Neural cell (in vitro differentiated cells): ENCODE results near the gene CD101.

ENCODE experiments used
- CTCF ChIP-seq: fragments of 450-650 bp; IDR thresholded peaks from 2 replicates; pipeline ENCODE4 v1.5.1; 2014; ENCODE audit warnings: antibody characterized with exemption, mild to moderate bottlenecking, moderate library complexity; ENCODE audit not compliant: poor library complexity, severe bottlenecking
- EZH2 ChIP-seq: fragments of 200-600, 300-800 bp; shearing (Covaris generic), sonication (generic); IDR thresholded peaks from 2 replicates; pipeline ENCODE4 v1.6.1; 2014; ENCODE audit warnings: antibody characterized with exemption, low read length, borderline replicate concordance, mild to moderate bottlenecking; ENCODE audit not compliant: insufficient read depth, poor library complexity, severe bottlenecking
- POLR2AphosphoS5 ChIP-seq: IDR thresholded peaks from 2 replicates; pipeline ENCODE4 v1.6.1; 2012
- RAD21 ChIP-seq: fragments of 450-650 bp; conservative IDR thresholded peaks from 2 replicates; pipeline ENCODE4 v1.6.1; 2014; ENCODE audit warnings: antibody characterized with exemption, mild to moderate bottlenecking, moderate library complexity
- REST ChIP-seq: IDR thresholded peaks from 2 replicates; pipeline ENCODE4 v1.6.1; 2012; ENCODE audit warnings: borderline replicate concordance
- SMC3 ChIP-seq: fragments of 450-650 bp; conservative IDR thresholded peaks from 2 replicates; pipeline ENCODE4 v1.6.1; 2014; ENCODE audit warnings: antibody characterized with exemption, mild to moderate bottlenecking, moderate library complexity; ENCODE audit not compliant: poor library complexity
- TAF1 ChIP-seq: IDR thresholded peaks from 2 replicates; pipeline ENCODE4 v1.6.1; 2012; ENCODE audit warnings: low read depth

- no peak for TF ChIP-seq POLR2AphosphoS5
- TF ChIP-seq CTCF: no peak
- TF ChIP-seq EZH2: no peak
- no peak for TF ChIP-seq RAD21
- no peak for TF ChIP-seq REST
- TF ChIP-seq TAF1: no peak
- no peak for TF ChIP-seq SMC3
These were observed 45.7 kb downstream of the CD101 start for GRCh38 chr1:117047271-117047670.
